ENCODE results near the gene PPP3CB. TPM values are rescaled to one million over a fixed set of nuclear protein-coding genes. Genes with fewer than 3 reads are reported as not detected.
"Not testable (repeated sequence)": the region's sequence is repeated elsewhere in the genome, so short reads cannot be mapped to it uniquely, and the experiment has no call there.

Gene PPP3CB
- total RNA-seq, 2 donors from 2014 or later: 38.6 to 44.3 TPM

GRCh38 chr10:73399063-73399462 lies 96.8 kb downstream of the PPP3CB start:
- Histone ChIP-seq H3K27me3 (replicated peaks; ENCODE audit: insufficient read depth) (no peaks in the 10 kb centered on the region), H3K27ac (no peak overlapping the region), H3K9me3 (no peaks in the 10 kb centered on the region), H3K4me3 (no peak overlapping the region), H3K4me1 (replicated peaks) (no peaks in the 10 kb centered on the region), H3K36me3 (peaks cover 0 to 2% of the 10 kb centered on the region in 2 donors)
- no peak for TF ChIP-seq POLR2A (IDR thresholded peaks at IDR 0.05)
- TF ChIP-seq CTCF (IDR thresholded peaks at IDR 0.05): no peak
- TF ChIP-seq POLR2AphosphoS5 (IDR thresholded peaks at IDR 0.05): no peak
- WGBS: 80% methylated on average over 4 of the region's 4 CpGs
- intact Hi-C loops (cut with DNase I): no loop called here
- DNase-seq (ENCODE audit: low spot score): no peak

- no peaks in the 10 kb centered on the region for H3K9me3 ChIP-seq
Measured at GRCh38 chr10:73398024-73398423, 97.8 kb downstream of the PPP3CB start.

GRCh38 chr10:73394325-73394724 lies 101.5 kb downstream of the PPP3CB start:
- H3K4me3 ChIP-seq; H3K9me3 ChIP-seq; H3K27ac ChIP-seq; intact Hi-C loops (cut with DNase I); H3K4me1 ChIP-seq (replicated peaks); DNase-seq (ENCODE audit: low spot score); H3K27me3 ChIP-seq (replicated peaks; ENCODE audit: insufficient read depth); H3K36me3 ChIP-seq: not testable (repeated sequence)
- WGBS: 98% methylated on average over 3 of the region's 4 CpGs

More at GRCh38 chr10:73398024-73398423, 97.8 kb downstream of the PPP3CB start:
- Histone ChIP-seq H3K4me1 (replicated peaks) (no peaks in the 10 kb centered on the region), H3K27me3 (replicated peaks; ENCODE audit: insufficient read depth) (no peaks in the 10 kb centered on the region), H3K36me3 (peaks cover 0 to 2% of the 10 kb centered on the region in 2 donors), H3K4me3 (no peak overlapping the region), H3K27ac (no peak overlapping the region)
- intact Hi-C loops (cut with DNase I): no loop called here
- TF ChIP-seq CTCF (IDR thresholded peaks at IDR 0.05): no peak
- no peak for TF ChIP-seq POLR2AphosphoS5 (IDR thresholded peaks at IDR 0.05)
- TF ChIP-seq POLR2A (IDR thresholded peaks at IDR 0.05): no peak
- 98% methylated on average over 6 of the region's 6 CpGs for WGBS
- DNase-seq (ENCODE audit: low spot score): no peak

GRCh38 chr10:73388228-73388627 lies 107.6 kb downstream of the PPP3CB start:
- TF ChIP-seq CTCF (IDR thresholded peaks at IDR 0.05) (no peak), POLR2AphosphoS5 (IDR thresholded peaks at IDR 0.05) (no peak), POLR2A (IDR thresholded peaks at IDR 0.05) (no peak)
- no peaks in the 10 kb centered on the region for H3K9me3 ChIP-seq
- 94% methylated on average over 4 of the region's 4 CpGs for WGBS
- no peaks in the 10 kb centered on the region for H3K4me1 ChIP-seq (replicated peaks)
- no peak overlapping the region for H3K27ac ChIP-seq
- no peak overlapping the region for H3K4me3 ChIP-seq
- H3K36me3 ChIP-seq: peaks cover 4 to 7% of the 10 kb centered on the region in 2 donors
- no peaks in the 10 kb centered on the region for H3K27me3 ChIP-seq (replicated peaks; ENCODE audit: insufficient read depth)
- DNase-seq (ENCODE audit: low spot score): no peak
- intact Hi-C loops (cut with DNase I): no loop called here

GRCh38 chr10:73386583-73386982 lies 109.2 kb downstream of the PPP3CB start:
- H3K4me1 ChIP-seq (replicated peaks): no peaks in the 10 kb centered on the region
- H3K27me3 ChIP-seq (replicated peaks; ENCODE audit: insufficient read depth): no peaks in the 10 kb centered on the region
- TF ChIP-seq POLR2A (IDR thresholded peaks at IDR 0.05): no peak
- no peak for TF ChIP-seq POLR2AphosphoS5 (IDR thresholded peaks at IDR 0.05)
- no peak for TF ChIP-seq CTCF (IDR thresholded peaks at IDR 0.05)
- WGBS: 94% methylated on average over 7 of the region's 7 CpGs
- DNase-seq (ENCODE audit: low spot score): no peak
- no peak overlapping the region for H3K27ac ChIP-seq
- intact Hi-C loops (cut with DNase I): no loop called here
- no peak overlapping the region for H3K4me3 ChIP-seq
- H3K9me3 ChIP-seq: no peaks in the 10 kb centered on the region
- peaks cover 7 to 9% of the 10 kb centered on the region in 2 donors for H3K36me3 ChIP-seq

Small RNA genes within 50 kb of the gene (small RNA-seq; reads per million reads assigned to genes)
- gene RNU6-883P: 0 reads per million in 2 donors

Other genes starting within 250 kb of the PPP3CB start
- 10 to 100 TPM; 17.4 to 26.2 TPM for gene DNAJC9, start 248.8 kb downstream of the PPP3CB start, total RNA-seq
- gene MRPS16, start 243.4 kb downstream of the PPP3CB start, total RNA-seq: 10 to 100 TPM; 47.0 to 51.9 TPM
- gene CFAP70, start 137.2 kb downstream of the PPP3CB start, total RNA-seq: 10 to 100 TPM in 1 of 2 donors, 1 to 10 TPM in 1; 7.2 to 11.9 TPM
- 100 to 1,000 TPM in 1 of 2 donors, 10 to 100 TPM in 1; 98.9 to 117 TPM for gene ANXA7, start 82.0 kb downstream of the PPP3CB start, total RNA-seq
- gene MSS51, start 62.5 kb downstream of the PPP3CB start, total RNA-seq: 1 to 10 TPM; 2.2 to 2.4 TPM
- gene USP54, start 95.3 kb upstream of the PPP3CB start, total RNA-seq: 10 to 100 TPM; 53.0 to 79.6 TPM
- gene MYOZ1, start 145.4 kb upstream of the PPP3CB start, total RNA-seq: 1 to 10 TPM; 1.6 to 3.3 TPM
- gene SYNPO2L, start 160.0 kb upstream of the PPP3CB start, total RNA-seq: under 1 TPM; 0.23 to 0.77 TPM
- gene AGAP5, start 202.1 kb upstream of the PPP3CB start, total RNA-seq: 1 to 10 TPM; 8.3 to 9.7 TPM
- 10 to 100 TPM; 80.7 to 87.6 TPM for gene SEC24C, start 248.3 kb upstream of the PPP3CB start, total RNA-seq

All from prostate gland (tissue), 2 donors.